Measurements from ENCODE around the gene SYNDIG1.

Gene SYNDIG1

DNA sequence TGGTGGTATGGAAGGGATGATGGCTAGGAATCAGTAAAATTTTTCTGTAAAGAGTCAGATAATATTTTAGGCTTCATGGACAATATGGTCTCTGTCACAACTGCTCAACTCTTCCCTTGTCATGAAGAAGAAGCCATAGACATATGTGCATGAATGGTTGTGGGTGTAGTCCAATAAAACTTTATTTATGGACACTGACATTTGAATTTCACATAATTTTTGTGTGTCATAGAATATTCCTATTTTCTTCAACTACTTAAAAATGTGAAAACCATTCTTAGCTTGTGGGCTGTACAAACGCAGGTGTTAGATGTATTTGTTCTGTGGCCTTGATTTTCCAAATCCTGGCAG is 59.9 kb downstream of the SYNDIG1 start:
- no peak for DNase-seq

DNA sequence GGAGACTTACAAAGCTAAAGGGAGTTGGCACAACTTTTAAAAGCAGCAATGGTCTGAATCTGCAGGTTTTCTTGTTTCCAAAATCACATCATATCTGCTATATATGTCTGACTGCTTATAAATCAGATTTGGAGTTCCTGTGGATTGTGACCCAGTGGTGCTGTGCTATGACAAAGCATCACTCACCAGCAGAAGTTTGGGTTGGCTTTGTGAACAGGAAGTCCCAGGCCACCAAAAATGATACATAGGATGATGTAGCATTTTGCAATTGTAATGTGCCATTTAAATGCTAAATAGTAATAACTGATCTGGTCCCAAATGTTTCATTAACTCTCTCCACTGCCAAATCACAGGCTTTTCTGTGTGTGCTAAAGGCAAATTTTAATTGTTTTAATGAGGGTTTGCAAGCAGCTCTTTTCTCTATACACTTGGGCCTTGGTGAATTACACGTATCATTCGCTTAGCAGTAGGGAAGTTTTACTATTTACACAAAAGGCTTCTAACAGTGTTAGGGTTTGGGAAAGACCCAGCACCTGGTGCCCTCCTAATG is 60.8 kb downstream of the SYNDIG1 start:
- DNase-seq, result no peak

DNA sequence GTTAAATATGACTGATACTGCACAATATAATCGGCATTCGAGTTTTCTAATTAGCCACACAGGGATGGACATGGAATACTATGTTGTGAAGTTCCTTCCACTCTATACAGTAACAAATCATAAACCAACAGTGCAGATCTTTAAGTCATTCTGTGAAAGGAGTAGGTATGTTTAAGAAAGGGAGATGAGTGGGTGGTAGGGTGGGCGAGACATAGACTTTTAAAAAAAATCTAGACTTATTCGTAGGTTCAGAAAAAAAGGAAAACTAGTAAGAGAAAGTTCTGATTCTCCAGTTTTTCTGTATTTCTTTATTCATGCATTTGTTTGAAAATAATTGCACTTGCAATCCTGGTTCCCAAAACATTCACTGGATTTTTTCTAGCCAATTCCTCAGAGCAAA is 61.8 kb downstream of the SYNDIG1 start:
- DNase-seq, result no peak

- no peak for DNase-seq
These were observed 62.4 kb downstream of the SYNDIG1 start for GRCh38 chr20:24531631-24532419.

DNA sequence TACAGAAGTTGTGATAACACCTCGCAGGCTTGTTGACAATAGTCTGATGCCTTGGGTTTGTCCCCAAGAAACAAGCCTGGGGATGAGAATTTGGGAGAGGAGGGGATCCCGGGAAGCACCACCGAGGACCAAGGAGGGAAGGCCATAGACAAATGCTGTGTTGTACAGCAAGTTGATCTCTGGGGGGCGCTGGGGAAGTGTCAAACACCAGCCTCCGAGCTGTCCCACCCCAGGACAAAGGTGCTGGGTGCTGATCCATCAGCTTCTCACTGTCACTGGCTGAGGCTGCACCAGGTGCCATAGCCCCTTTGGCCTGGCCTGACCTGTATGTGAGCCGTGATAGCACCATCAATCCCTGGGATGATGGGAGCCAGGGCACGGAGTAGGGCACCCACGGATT is 64.0 kb downstream of the SYNDIG1 start:
- no peak for DNase-seq

- DNase-seq, result no peak
These were observed 64.9 kb downstream of the SYNDIG1 start for GRCh38 chr20:24534282-24534681.

- no peak for DNase-seq
These were observed 66.7 kb downstream of the SYNDIG1 start for GRCh38 chr20:24535941-24536730.

GRCh38 chr20:24537210-24537609 is 67.8 kb downstream of the SYNDIG1 start:
- DNase-seq, result no peak

- no peak for DNase-seq
These were observed 73.3 kb downstream of the SYNDIG1 start for GRCh38 chr20:24542721-24543120.

- DNase-seq, result no peak
These were observed 73.7 kb downstream of the SYNDIG1 start for GRCh38 chr20:24543168-24543567.

- DNase-seq, result no peak
These were observed 74.3 kb downstream of the SYNDIG1 start for GRCh38 chr20:24543741-24544140.

DNA sequence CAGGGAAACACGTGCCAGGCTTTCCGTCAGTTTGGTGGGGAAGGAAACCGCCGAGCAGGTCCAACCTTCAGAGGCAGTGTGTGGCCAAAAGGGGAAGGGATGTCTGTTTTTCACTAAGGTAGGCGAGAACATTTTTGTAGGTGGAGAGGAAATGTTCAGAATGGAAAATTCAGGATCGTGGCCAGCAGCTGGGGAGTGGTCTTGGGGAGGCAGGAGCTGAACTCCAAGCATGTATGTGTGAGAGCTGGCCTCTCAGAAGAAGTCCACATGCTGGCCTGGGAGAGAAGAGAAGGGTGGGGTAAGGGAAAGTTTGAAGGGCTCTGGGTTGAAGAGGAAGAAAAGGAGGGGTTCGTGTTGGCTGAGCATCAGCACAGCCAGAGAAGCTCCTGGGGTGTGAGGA is 74.9 kb downstream of the SYNDIG1 start:
- no peak for DNase-seq

- no peak for DNase-seq
These were observed 75.7 kb downstream of the SYNDIG1 start for GRCh38 chr20:24545168-24545567.

DNA sequence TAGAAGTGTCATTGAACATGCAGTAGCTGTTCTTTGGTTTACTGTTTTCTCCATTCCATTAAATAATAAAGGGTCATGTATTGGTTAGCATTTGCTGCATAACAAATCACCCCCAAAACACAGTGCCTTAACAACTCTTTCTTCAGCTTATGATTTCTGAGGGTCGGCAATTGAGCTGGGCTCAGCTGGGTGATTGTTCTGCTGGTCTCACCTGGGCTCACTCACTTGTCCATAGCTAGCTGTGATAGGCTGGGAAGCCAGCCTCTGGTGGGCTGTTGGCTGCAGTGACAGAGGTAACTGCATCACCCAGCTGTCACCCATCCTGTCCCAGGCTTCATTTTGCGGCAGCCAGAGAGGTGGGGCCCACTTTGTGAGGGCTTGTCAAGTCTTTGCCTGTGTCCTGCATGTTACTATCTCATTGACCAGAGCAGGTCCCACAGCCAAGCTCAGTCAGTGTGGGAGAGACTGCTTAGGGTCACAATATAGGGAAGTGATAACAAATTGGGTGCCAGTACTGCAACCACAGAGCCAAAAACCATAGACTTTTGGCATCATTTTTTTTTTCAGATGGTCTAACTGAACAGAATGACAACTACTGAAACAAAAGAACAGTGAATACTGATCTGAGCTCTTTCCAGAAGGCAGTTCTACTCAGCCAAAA is 76.9 kb downstream of the SYNDIG1 start:
- DNase-seq, result no peak

- DNase-seq, result no peak
These were observed 78.5 kb downstream of the SYNDIG1 start for GRCh38 chr20:24547967-24548366.

GRCh38 chr20:24559114-24559732 is 89.8 kb downstream of the SYNDIG1 start:
- DNase-seq, result no peak

- no peak for DNase-seq
These were observed 91.4 kb downstream of the SYNDIG1 start for GRCh38 chr20:24560571-24561491.

- no peak for DNase-seq
These were observed 96.5 kb downstream of the SYNDIG1 start for GRCh38 chr20:24565835-24566351.

DNA sequence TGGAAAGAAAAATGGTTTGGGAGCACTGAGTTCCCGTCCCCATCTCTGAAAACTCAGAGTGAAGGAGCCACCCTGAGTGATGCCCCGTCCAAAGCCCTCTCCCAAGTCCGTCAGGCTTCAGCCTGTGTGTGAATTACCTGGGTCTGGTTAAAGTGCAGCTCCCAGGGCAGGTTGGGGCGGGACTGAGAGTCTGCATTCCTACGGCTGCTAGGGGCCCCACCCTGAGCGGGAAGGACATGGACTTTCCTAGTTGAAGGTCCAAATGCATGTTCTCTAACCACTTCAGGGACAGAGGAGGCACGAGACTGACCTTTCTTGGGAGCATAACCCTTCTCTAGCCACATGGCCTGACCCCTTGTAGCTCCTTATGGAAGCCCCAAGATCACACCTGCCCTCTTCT is 97.2 kb downstream of the SYNDIG1 start:
- no peak for DNase-seq

DNA sequence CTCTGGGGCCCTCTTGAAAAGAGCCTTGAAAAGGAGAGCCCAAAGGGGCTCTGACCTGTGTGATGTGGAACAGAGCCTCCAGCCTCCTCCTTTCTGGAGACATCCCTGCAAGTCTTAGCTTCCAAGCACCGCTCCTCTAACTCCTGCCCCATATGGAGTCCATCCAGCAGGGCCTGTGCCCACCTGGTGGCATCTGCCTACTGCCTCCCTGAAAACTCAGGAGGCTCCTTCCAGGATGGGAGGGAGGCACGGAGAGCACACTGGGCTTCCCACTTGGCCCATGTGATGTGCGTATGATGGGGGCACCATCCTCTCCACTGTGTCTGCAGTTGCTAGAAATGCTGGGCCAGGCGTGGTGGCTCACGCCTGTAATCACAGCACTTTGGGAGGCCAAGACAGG is 98.1 kb downstream of the SYNDIG1 start:
- no peak for DNase-seq

- no peak for DNase-seq
These were observed 99.4 kb downstream of the SYNDIG1 start for GRCh38 chr20:24568842-24569241.

- no peak for DNase-seq
These were observed 101.7 kb downstream of the SYNDIG1 start for GRCh38 chr20:24571159-24571558.

Measured in NCI-H1694 treated with DMSO at 0.1 percent for 48 hours (cell line).